NCI-H526 treated with DMSO at 0.1 percent for 48 hours (cell line): Measurements from ENCODE around the gene DST.
"Not testable (repeated sequence)": the region's sequence is repeated elsewhere in the genome, so short reads cannot be mapped to it uniquely, and the experiment has no call there.

Experiments used
- DNase-seq: peaks from one replicate; lab custom pipeline; 2025; lab: John Stamatoyannopoulos, UW

The DST gene

DNA sequence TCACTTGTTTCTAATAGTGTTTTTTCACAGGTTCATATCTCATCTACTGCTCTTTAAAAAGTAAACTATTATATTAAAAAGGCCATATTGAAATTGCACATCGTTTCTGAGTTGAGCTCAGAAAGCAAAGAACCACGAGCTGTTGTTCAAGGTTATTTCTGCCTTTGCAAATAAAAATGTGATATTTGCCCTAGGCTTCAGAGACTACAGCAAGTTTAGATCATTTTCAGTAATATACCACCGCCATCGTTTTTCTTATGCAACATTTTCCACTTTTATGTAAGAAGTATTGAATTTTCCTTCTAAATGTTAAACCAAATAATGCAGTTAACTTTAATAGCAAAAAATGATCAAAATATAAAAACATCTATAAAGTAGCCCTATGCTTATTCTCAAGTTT lies 71.1 kb downstream of the DST start:
- no peak for DNase-seq

GRCh38 chr6:56570413-56571359 lies 72.0 kb downstream of the DST start:
- DNase-seq = peak; percentile 40

- DNase-seq = no peak
Measured at GRCh38 chr6:56567501-56567900, 75.2 kb downstream of the DST start.

DNA sequence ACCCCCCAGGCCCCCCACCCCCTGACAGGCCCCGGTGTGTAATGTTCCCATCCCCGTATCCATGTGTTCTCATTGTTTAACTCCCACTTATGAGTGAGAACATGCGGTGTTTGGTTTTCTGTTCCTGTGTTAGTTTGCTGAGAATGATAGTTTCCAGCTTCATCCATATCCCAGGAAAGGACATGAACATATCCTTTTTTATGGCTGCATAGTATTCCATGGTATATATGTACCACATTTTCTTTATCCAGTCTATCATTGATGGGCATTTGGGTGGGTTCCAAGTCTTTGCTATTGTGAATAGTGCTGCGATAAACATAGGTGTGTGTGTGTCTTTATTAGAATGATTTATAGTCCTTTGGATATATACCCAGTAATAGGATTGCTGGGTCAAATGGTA lies 80.0 kb downstream of the DST start:
- not testable (repeated sequence) for DNase-seq

DNA sequence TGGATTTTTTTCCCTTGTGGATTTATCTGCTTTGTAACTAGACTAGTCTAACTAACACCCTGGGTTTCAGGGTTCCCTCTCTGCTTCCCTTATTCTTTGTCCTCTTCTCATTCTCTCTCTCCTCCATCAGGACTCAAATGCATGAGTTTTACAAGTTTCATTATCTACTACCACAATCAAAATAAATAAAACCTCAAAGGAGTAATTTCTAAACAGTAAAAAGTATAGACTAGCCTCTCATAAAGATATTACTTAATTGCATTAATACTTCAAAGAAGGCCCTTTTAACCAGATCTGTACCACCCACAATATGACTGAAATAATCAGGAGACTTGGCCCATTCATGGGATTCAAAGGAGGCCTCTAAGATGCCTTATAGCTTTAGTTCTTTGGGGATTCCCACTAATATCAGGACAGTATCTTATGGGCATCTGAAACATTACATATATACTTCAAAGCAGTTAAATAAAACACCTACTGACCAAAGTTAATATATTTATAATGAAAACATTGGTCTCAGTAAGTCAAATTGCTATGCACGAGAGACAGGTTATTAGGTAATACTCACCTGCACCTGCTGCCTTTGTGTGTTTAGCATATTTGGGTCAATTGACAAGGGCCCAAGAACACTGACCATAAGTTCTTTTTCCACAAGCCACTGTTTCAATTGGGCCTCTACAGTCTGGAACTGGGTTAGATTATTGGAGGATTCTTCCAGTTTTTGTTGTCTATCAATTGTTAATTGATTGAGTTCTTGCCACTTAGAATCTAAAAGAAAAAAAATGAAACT lies 85.7 kb downstream of the DST start:
- DNase-seq = no peak

DNA sequence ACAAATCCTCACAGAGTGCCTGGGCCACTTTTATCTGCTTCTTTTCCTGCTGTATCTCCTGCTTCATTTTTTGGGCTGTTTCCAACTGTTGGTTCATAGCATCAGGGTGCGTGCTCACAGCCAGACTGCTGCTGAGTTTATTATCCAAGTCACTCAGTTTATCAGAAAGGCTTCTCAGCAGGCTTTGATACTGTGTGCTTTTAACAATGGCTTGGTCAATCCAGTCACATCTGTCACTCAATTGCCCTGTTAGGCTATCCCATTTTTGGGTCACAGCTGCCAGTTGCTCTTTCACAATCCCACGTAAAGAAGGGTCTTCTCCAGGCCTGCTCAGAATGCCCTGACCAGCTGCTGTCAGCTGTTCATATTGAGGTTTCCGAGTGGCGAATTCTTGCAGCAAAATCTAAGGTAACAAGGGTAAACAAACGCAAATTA lies 87.2 kb downstream of the DST start:
- no peak for DNase-seq

GRCh38 chr6:56552187-56553130 lies 90.2 kb downstream of the DST start:
- DNase-seq = no peak

GRCh38 chr6:56551409-56552120 lies 91.1 kb downstream of the DST start:
- DNase-seq = no peak

DNA sequence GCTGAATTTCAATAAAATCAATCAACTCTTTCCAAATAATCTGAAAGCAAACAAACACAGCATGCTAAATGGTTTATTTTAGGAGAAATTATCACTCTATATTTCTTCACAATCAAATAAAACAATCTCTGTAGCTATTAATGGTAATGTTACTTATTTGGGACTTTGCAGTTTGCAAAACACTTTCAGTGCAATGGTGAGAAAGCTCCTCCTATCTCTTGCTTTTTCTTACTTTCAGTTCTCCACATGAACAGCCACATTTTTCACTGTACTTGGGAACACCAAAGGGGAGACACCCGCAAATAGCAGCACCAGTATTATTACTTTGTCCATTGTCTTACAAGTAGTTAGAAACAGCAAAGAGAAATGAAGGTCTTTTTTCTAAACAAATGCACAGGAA lies 92.4 kb downstream of the DST start:
- no peak for DNase-seq

- no peak for DNase-seq
Measured at GRCh38 chr6:56549014-56549413, 93.7 kb downstream of the DST start.

GRCh38 chr6:56547687-56548086 lies 95.0 kb downstream of the DST start:
- no peak for DNase-seq

DNA sequence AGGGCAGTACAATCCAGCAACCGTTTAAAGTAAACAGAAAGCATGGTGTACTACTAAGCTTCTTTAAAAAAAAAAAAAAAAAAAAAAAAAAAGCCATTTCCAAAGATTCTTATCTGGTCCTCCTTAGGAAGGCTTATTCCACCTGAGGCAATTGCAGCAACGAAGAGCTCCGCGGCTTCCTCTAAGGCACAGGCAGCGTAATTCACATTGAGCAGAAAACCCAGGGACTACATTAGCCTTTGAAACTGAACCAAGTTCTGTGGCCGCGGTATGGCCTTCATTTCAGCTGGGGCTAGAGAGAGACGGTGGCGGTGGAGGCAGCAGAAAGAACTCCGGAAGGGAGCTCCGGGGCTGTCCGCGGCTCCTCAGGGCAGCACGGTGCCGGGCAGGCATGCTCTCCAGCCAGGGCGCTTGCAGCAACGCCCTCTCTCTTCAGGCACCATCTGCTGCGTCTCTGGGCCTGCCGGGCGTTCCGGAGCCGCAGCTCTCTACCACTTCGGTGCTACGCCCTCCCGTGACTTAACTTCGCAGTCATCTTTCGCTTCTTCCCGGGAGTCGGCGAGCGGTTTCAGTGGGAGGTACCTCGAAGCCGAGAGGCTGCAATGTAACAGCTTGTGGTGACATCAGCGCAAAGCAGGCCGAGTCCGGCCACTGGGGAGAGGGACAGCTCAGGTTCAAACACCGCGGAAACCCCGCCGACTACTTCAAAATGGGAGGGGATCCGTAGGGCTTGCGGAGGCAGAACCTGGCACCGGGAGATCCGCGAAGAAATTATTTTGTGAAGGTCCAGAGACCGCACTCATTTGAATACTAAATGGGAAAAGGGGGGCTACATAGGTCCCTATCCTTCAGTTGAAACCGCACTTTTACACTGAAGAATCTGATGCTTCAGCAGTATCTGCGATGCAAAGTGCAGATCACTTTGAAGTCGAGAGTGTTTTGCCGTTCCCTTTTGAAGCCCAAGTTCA lies 100.0 kb downstream of the DST start:
- DNase-seq = peak; percentile 95

DNA sequence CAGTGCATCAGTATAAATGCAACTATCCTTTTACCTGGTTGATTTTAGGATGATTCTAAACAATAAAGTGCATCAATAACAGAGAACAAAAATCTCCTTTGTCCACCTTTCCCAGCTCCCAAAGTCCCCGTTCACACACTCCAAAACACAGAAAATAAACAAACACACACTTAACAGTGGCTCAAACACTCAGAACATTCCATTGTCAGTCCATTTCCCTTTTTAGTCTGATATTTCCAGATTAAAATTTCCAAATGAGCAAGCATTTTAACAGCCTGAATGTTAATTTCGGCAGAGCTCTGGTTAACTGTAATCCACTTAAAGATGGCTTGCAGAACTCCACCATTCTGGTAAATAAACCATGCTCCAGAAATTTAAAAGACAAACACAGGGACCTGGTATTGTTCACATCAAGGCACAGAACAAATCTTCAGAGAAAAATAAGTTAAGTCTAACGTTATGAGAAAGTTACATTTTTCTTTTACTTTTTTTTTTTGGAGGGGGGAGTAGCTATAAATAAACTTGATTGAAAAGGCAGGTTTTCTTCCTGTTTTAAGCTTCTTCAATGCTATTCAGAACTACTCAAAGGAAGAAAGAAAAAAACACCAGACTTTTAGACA lies 100.8 kb downstream of the DST start:
- peak; percentile 68 for DNase-seq

GRCh38 chr6:56541030-56541600 lies 101.6 kb downstream of the DST start:
- peak; percentile 71 for DNase-seq

- DNase-seq = no peak
Measured at GRCh38 chr6:56540232-56541029, 102.3 kb downstream of the DST start.

GRCh38 chr6:56539527-56540105 lies 103.1 kb downstream of the DST start:
- DNase-seq = no peak

DNA sequence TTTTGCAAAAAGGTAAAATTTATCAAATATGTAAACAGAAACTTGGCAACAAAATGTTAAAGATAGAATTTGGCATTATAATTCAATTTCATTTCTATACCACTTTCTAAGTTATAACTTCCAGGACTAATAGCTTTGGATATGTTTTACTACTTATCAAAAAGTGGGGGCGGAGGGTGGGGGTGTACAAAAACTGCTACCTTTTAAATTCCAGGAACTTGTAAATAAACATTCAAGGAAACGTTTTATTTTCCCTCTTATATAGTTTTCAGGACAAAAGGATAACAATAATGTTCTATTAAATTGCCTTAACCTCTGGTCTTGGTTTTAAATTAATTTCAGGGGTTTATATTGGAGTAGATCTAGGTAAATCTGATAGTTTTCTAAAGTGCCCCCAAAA lies 103.8 kb downstream of the DST start:
- no peak for DNase-seq

DNA sequence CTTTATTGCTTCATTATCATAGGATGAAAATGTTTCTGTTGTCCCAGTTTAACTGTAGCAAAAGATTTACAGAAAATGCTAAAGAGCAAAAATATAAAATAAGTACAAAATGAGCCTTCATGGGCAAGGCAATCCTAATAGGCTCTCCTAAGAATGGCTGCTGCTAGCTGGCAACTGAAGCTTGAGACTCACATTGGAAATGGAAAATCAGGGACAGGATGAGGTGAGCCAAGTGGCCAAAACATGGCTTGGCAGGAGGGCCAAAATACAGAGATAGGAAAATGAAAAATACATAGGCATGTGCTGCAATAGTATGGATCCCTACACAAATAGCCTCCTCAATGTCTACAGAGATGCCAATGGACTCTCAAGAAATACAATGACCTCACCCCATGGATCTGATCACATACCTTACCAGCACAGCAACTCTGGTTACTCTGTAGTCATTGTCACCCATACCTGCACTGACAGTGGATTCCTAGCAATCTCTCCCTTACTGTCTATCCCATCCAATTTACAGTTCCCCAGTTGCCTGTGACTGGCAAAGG lies 105.4 kb downstream of the DST start:
- no peak for DNase-seq
